NCI-H1048 (cell line): ENCODE results near the gene TRAK2.

Source experiments
- DNase-seq: peaks from one replicate; lab custom pipeline; 2025; lab: John Stamatoyannopoulos, UW

TRAK2 gene

GRCh38 chr2:201361078-201361733 is 90.1 kb downstream of the TRAK2 start:
- no peak for DNase-seq

- DNase-seq, result no peak
Observed at GRCh38 chr2:201360256-201360655, 91.0 kb downstream of the TRAK2 start.

- DNase-seq, result no peak
Observed at GRCh38 chr2:201358684-201359083, 92.6 kb downstream of the TRAK2 start.

GRCh38 chr2:201357221-201357620 is 94.0 kb downstream of the TRAK2 start, which contains the start of gene FLACC1:
TSS of gene FLACC1 (minus strand) at chr2:201357345. CDS start at chr2:201351404, 5,941 bp downstream.
- DNase-seq, result no peak

GRCh38 chr2:201353116-201353515 is 98.1 kb downstream of the TRAK2 start:
- DNase-seq, result no peak

GRCh38 chr2:201350879-201351278 is 100.4 kb downstream of the TRAK2 start:
- no peak for DNase-seq

- DNase-seq, result no peak
Observed at GRCh38 chr2:201349601-201350000, 101.7 kb downstream of the TRAK2 start.

GRCh38 chr2:201348758-201349157 is 102.5 kb downstream of the TRAK2 start:
- no peak for DNase-seq

- DNase-seq, result no peak
Observed at GRCh38 chr2:201347138-201347537, 104.1 kb downstream of the TRAK2 start.

GRCh38 chr2:201345625-201346213 is 105.5 kb downstream of the TRAK2 start:
- DNase-seq, result no peak

- no peak for DNase-seq
Observed at GRCh38 chr2:201344663-201345366, 106.4 kb downstream of the TRAK2 start.

GRCh38 chr2:201343559-201343958 is 107.7 kb downstream of the TRAK2 start:
- no peak for DNase-seq

- DNase-seq, result no peak
Observed at GRCh38 chr2:201342923-201343322, 108.3 kb downstream of the TRAK2 start.

GRCh38 chr2:201329409-201329808 is 121.8 kb downstream of the TRAK2 start:
- DNase-seq, result no peak

- no peak for DNase-seq
Observed at GRCh38 chr2:201327678-201328077, 123.6 kb downstream of the TRAK2 start.
